ENCODE data around the gene FDX2. TPM values are rescaled to one million over a fixed set of nuclear protein-coding genes. Genes with fewer than 3 reads are reported as not detected.

FDX2 gene
- total and polyA plus RNA-seq, 2 of the 13 experiments (the other 11 are each of a cell fraction or from before 2014, with no cell fraction given), result 21.0 to 24.7 TPM

DNA sequence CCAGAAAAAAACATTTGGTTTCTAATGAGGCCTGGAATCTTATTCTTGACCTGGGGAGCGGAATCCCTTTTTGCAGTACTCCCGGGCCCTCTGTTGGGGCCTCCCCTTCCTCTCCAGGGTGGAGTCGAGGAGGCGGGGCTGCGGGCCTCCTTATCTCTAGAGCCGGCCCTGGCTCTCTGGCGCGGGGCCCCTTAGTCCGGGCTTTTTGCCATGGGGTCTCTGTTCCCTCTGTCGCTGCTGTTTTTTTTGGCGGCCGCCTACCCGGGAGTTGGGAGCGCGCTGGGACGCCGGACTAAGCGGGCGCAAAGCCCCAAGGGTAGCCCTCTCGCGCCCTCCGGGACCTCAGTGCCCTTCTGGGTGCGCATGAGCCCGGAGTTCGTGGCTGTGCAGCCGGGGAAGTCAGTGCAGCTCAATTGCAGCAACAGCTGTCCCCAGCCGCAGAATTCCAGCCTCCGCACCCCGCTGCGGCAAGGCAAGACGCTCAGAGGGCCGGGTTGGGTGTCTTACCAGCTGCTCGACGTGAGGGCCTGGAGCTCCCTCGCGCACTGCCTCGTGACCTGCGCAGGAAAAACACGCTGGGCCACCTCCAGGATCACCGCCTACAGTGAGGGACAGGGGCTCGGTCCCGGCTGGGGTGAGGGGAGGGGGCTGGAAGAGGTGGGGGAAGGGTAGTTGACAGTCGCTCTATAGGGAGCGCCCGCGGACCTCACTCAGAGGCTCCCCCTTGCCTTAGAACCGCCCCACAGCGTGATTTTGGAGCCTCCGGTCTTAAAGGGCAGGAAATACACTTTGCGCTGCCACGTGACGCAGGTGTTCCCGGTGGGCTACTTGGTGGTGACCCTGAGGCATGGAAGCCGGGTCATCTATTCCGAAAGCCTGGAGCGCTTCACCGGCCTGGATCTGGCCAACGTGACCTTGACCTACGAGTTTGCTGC, 28.7 kb downstream of the FDX2 start, which contains the start of gene ICAM4 (continued):
- no peak for TF ChIP-seq PAWR (CRISPR knock-in tag; IDR thresholded peaks at IDR 0.05; ENCODE audit: borderline replicate concordance)
- TF ChIP-seq, protein P1, sequence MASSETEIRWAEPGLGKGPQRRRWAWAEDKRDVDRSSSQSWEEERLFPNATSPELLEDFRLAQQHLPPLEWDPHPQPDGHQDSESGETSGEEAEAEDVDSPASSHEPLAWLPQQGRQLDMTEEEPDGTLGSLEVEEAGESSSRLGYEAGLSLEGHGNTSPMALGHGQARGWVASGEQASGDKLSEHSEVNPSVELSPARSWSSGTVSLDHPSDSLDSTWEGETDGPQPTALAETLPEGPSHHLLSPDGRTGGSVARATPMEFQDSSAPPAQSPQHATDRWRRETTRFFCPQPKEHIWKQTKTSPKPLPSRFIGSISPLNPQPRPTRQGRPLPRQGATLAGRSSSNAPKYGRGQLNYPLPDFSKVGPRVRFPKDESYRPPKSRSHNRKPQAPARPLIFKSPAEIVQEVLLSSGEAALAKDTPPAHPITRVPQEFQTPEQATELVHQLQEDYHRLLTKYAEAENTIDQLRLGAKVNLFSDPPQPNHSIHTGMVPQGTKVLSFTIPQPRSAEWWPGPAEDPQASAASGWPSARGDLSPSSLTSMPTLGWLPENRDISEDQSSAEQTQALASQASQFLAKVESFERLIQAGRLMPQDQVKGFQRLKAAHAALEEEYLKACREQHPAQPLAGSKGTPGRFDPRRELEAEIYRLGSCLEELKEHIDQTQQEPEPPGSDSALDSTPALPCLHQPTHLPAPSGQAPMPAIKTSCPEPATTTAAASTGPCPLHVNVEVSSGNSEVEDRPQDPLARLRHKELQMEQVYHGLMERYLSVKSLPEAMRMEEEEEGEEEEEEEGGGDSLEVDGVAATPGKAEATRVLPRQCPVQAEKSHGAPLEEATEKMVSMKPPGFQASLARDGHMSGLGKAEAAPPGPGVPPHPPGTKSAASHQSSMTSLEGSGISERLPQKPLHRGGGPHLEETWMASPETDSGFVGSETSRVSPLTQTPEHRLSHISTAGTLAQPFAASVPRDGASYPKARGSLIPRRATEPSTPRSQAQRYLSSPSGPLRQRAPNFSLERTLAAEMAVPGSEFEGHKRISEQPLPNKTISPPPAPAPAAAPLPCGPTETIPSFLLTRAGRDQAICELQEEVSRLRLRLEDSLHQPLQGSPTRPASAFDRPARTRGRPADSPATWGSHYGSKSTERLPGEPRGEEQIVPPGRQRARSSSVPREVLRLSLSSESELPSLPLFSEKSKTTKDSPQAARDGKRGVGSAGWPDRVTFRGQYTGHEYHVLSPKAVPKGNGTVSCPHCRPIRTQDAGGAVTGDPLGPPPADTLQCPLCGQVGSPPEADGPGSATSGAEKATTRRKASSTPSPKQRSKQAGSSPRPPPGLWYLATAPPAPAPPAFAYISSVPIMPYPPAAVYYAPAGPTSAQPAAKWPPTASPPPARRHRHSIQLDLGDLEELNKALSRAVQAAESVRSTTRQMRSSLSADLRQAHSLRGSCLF (CRISPR knock-in tag; IDR thresholded peaks at IDR 0.05; ENCODE audit: borderline replicate concordance), result no peak
- no peak for TF ChIP-seq ZNF326 (CRISPR knock-in tag; IDR thresholded peaks at IDR 0.05; ENCODE audit: borderline replicate concordance)
- no peak for TF ChIP-seq SIX4 (CRISPR knock-in tag; IDR thresholded peaks at IDR 0.05)
- TF ChIP-seq ZNF253 (CRISPR knock-in tag; IDR thresholded peaks at IDR 0.05; ENCODE audit: borderline replicate concordance), result 0 out of 2 replicates have a peak, but pooled peaks have one; percentile 46
- TF ChIP-seq, protein P2, sequence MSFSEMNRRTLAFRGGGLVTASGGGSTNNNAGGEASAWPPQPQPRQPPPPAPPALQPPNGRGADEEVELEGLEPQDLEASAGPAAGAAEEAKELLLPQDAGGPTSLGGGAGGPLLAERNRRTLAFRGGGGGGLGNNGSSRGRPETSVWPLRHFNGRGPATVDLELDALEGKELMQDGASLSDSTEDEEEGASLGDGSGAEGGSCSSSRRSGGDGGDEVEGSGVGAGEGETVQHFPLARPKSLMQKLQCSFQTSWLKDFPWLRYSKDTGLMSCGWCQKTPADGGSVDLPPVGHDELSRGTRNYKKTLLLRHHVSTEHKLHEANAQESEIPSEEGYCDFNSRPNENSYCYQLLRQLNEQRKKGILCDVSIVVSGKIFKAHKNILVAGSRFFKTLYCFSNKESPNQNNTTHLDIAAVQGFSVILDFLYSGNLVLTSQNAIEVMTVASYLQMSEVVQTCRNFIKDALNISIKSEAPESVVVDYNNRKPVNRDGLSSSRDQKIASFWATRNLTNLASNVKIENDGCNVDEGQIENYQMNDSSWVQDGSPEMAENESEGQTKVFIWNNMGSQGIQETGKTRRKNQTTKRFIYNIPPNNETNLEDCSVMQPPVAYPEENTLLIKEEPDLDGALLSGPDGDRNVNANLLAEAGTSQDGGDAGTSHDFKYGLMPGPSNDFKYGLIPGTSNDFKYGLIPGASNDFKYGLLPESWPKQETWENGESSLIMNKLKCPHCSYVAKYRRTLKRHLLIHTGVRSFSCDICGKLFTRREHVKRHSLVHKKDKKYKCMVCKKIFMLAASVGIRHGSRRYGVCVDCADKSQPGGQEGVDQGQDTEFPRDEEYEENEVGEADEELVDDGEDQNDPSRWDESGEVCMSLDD (CRISPR knock-in tag; IDR thresholded peaks at IDR 0.05; ENCODE audit: borderline replicate concordance), result 0 out of 2 replicates have a peak, but pooled peaks have one; percentile 19
- TF ChIP-seq ZNF12 (CRISPR knock-in tag; IDR thresholded peaks at IDR 0.05), result no peak
- no peak for TF ChIP-seq PHF20 (CRISPR knock-in tag; IDR thresholded peaks at IDR 0.05)
- TF ChIP-seq, protein P3, sequence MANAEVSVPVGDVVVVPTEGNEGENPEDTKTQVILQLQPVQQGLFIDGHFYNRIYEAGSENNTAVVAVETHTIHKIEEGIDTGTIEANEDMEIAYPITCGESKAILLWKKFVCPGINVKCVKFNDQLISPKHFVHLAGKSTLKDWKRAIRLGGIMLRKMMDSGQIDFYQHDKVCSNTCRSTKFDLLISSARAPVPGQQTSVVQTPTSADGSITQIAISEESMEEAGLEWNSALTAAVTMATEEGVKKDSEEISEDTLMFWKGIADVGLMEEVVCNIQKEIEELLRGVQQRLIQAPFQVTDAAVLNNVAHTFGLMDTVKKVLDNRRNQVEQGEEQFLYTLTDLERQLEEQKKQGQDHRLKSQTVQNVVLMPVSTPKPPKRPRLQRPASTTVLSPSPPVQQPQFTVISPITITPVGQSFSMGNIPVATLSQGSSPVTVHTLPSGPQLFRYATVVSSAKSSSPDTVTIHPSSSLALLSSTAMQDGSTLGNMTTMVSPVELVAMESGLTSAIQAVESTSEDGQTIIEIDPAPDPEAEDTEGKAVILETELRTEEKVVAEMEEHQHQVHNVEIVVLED (CRISPR knock-in tag; IDR thresholded peaks at IDR 0.05; ENCODE audit: borderline replicate concordance), result no peak
- no peak for TF ChIP-seq CEBPB (IDR thresholded peaks at IDR 0.05; ENCODE audit: borderline replicate concordance, low read depth, low read length)
- no peak for TF ChIP-seq ZNF124 (CRISPR knock-in tag; IDR thresholded peaks at IDR 0.05)
- no peak for TF ChIP-seq FOXA1 (IDR thresholded peaks at IDR 0.05)
- 0 out of 2 replicates have a peak, but pooled peaks have one; percentile 10 for TF ChIP-seq FOXA1 (CRISPR knock-in tag; IDR thresholded peaks at IDR 0.05)
- TF ChIP-seq MAFK (conservative IDR thresholded peaks at IDR 0.05 in 1 of 2, IDR thresholded peaks at IDR 0.05 in 1 of 2; ENCODE audit: low read length in 2 of 2), result no peak
- no peak for TF ChIP-seq MEIS1 (CRISPR knock-in tag; IDR thresholded peaks at IDR 0.05; ENCODE audit: borderline replicate concordance)
- TF ChIP-seq TSC22D2 (CRISPR knock-in tag; IDR thresholded peaks at IDR 0.05; ENCODE audit: borderline replicate concordance), result peak; percentile 58; the same call in 1 of the 2 replicates
- TF ChIP-seq ZFP36L1 (CRISPR knock-in tag; IDR thresholded peaks at IDR 0.05), result peak; percentile 21; the same call in 1 of the 2 replicates
- TF ChIP-seq GABPB1 (CRISPR knock-in tag; IDR thresholded peaks at IDR 0.05), result peak; percentile 39; the same call in 1 of the 2 replicates
- TF ChIP-seq ZFX (CRISPR knock-in tag; IDR thresholded peaks at IDR 0.05; ENCODE audit: low read depth), result peak; percentile 43; the same call in 1 of the 2 replicates
